ENCODE results near the gene MESP1. TPM values are rescaled to one million over a fixed set of nuclear protein-coding genes. Genes with fewer than 3 reads are reported as not detected.

The MESP1 gene
- total RNA-seq, 1 donor, result under 0.01 TPM

- no peak for DNase-seq (ENCODE audit: low read depth)
- TF ChIP-seq CTCF (IDR thresholded peaks at IDR 0.05; ENCODE audit: insufficient read depth, low read depth, low read length), result no peak
- no peak overlapping the region for H3K4me3 ChIP-seq (ENCODE audit: low read depth, low read length)
These were observed 16.4 kb upstream of the MESP1 start for GRCh38 chr15:89767411-89767915.

- H3K4me3 ChIP-seq (ENCODE audit: low read depth, low read length), result no peak overlapping the region
- no peak for DNase-seq (ENCODE audit: low read depth)
- TF ChIP-seq CTCF (IDR thresholded peaks at IDR 0.05; ENCODE audit: insufficient read depth, low read depth, low read length), result no peak
These were observed 15.6 kb upstream of the MESP1 start for GRCh38 chr15:89766357-89767311.

- no peak for TF ChIP-seq CTCF (IDR thresholded peaks at IDR 0.05; ENCODE audit: insufficient read depth, low read depth, low read length)
- no peak for DNase-seq (ENCODE audit: low read depth)
- H3K4me3 ChIP-seq (ENCODE audit: low read depth, low read length), result no peak overlapping the region
These were observed 14.6 kb upstream of the MESP1 start for GRCh38 chr15:89765694-89766093.

- TF ChIP-seq CTCF (IDR thresholded peaks at IDR 0.05; ENCODE audit: insufficient read depth, low read depth, low read length), result no peak
- no peak for DNase-seq (ENCODE audit: low read depth)
- no peak overlapping the region for H3K4me3 ChIP-seq (ENCODE audit: low read depth, low read length)
These were observed 10.9 kb upstream of the MESP1 start for GRCh38 chr15:89761929-89762328.

GRCh38 chr15:89761009-89761831 is 10.2 kb upstream of the MESP1 start:
- H3K4me3 ChIP-seq (ENCODE audit: low read depth, low read length), result no peak overlapping the region
- no peak for TF ChIP-seq CTCF (IDR thresholded peaks at IDR 0.05; ENCODE audit: insufficient read depth, low read depth, low read length)
- DNase-seq (ENCODE audit: low read depth), result no peak

- peak; percentile 73 for DNase-seq (ENCODE audit: low read depth)
- no peak overlapping the region for H3K4me3 ChIP-seq (ENCODE audit: low read depth, low read length)
- peak; percentile 99 for TF ChIP-seq CTCF (IDR thresholded peaks at IDR 0.05; ENCODE audit: insufficient read depth, low read depth, low read length)
These were observed 9.4 kb upstream of the MESP1 start for GRCh38 chr15:89760303-89761008.
